H9 (cell line): ENCODE results near the gene PIP4K2A. TPM values are rescaled to one million over a fixed set of nuclear protein-coding genes. Genes with fewer than 3 reads are reported as not detected.

Experiments
- DNase-seq: peaks from one replicate; pipeline ENCODE4 v3.0.0-alpha.2; 2017
- H2AFZ ChIP-seq: one replicate; pipeline ENCODE4 v1.6.1; 2013; ENCODE audit warnings: mild to moderate bottlenecking, low read length, control low read depth, moderate library complexity
- H2AK5ac ChIP-seq: 2 replicates; pipeline ENCODE4 v1.6.1; 2013; ENCODE audit warnings: low read length, control low read depth, mixed read lengths; ENCODE audit not compliant: insufficient read length
- H2BK120ac ChIP-seq: one replicate; pipeline ENCODE4 v1.6.1; 2013; ENCODE audit warnings: low read depth, mild to moderate bottlenecking, low read length, control low read depth, inconsistent platforms; ENCODE audit not compliant: poor library complexity, severe bottlenecking
- H2BK12ac ChIP-seq: 2 replicates; pipeline ENCODE4 v1.6.1; 2013; ENCODE audit warnings: low read length, control low read depth, mixed read lengths, low read depth; ENCODE audit not compliant: insufficient read length
- H2BK15ac ChIP-seq: 2 replicates; pipeline ENCODE4 v1.6.1; 2013; ENCODE audit warnings: low read depth, low read length, control low read depth
- H2BK20ac ChIP-seq: one replicate; pipeline ENCODE4 v1.6.1; 2013; ENCODE audit warnings: low read depth, mild to moderate bottlenecking, low read length, control low read depth, inconsistent platforms; ENCODE audit not compliant: poor library complexity, severe bottlenecking
- H2BK5ac ChIP-seq: 2 replicates; pipeline ENCODE4 v1.6.1; 2013; ENCODE audit warnings: low read length, control low read depth, mixed read lengths; ENCODE audit not compliant: insufficient read length
- H3K14ac ChIP-seq: 2 replicates; pipeline ENCODE4 v1.6.1; 2013; ENCODE audit warnings: low read length, control low read depth; ENCODE audit not compliant: insufficient read depth
- H3K18ac ChIP-seq: 2 replicates; pipeline ENCODE4 v1.6.1; 2013; ENCODE audit warnings: low read depth, mild to moderate bottlenecking, mixed read lengths, low read length, control low read depth; ENCODE audit not compliant: insufficient read length
- H3K23ac ChIP-seq: 2 replicates; pipeline ENCODE4 v1.6.1; 2013; ENCODE audit warnings: low read length, control low read depth, mixed read lengths, low read depth; ENCODE audit not compliant: insufficient read length
- H3K23me2 ChIP-seq: 2 replicates; pipeline ENCODE4 v1.6.1; 2013; ENCODE audit warnings: low read depth, mild to moderate bottlenecking, mixed read lengths, low read length, control low read depth; ENCODE audit not compliant: insufficient read length, poor library complexity, severe bottlenecking
- H3K27ac ChIP-seq: 2 replicates; pipeline ENCODE4 v1.5.1; 2013; ENCODE audit warnings: low read length, control low read depth, mixed read lengths, low read depth; ENCODE audit not compliant: insufficient read length
- H3K27me3 ChIP-seq: 2 replicates; pipeline ENCODE4 v1.6.1; 2013; ENCODE audit warnings: low read length, control low read depth, inconsistent platforms; ENCODE audit not compliant: insufficient read depth
- H3K4ac ChIP-seq: 2 replicates; pipeline ENCODE4 v1.6.1; 2013; ENCODE audit warnings: low read depth, mild to moderate bottlenecking, control low read depth, inconsistent platforms, low read length, moderate library complexity
- H3K4me1 ChIP-seq: 2 replicates; pipeline ENCODE4 v1.6.1; 2013; ENCODE audit warnings: low read length, control low read depth, inconsistent platforms; ENCODE audit not compliant: insufficient read depth
- H3K4me2 ChIP-seq: 2 replicates; pipeline ENCODE4 v1.6.1; 2013; ENCODE audit warnings: low read length, control low read depth, mixed read lengths; ENCODE audit not compliant: insufficient read length, insufficient read depth
- H3K56ac ChIP-seq: 2 replicates; pipeline ENCODE4 v1.6.1; 2013; ENCODE audit warnings: low read depth, mild to moderate bottlenecking, mixed read lengths, low read length, control low read depth; ENCODE audit not compliant: insufficient read length
- H3K79me1 ChIP-seq: 2 replicates; pipeline ENCODE4 v1.6.1; 2013; ENCODE audit warnings: low read depth, mild to moderate bottlenecking, moderate library complexity, low read length, control low read depth, inconsistent platforms; ENCODE audit not compliant: insufficient read depth, poor library complexity, severe bottlenecking
- H3K79me2 ChIP-seq: 2 replicates; pipeline ENCODE4 v1.6.1; 2013; ENCODE audit warnings: low read length, control low read depth, inconsistent platforms; ENCODE audit not compliant: insufficient read depth
- H3K9ac ChIP-seq: 2 replicates; pipeline ENCODE4 v1.6.1; 2013; ENCODE audit warnings: low read length, control low read depth, mixed read lengths; ENCODE audit not compliant: insufficient read length; ENCODE audit errors: extremely low read depth
- H3K9me3 ChIP-seq: one replicate; pipeline ENCODE4 v1.6.1; 2013; ENCODE audit warnings: low read depth, low read length, inconsistent platforms; ENCODE audit not compliant: control insufficient read depth
- H3T11ph ChIP-seq: one replicate; pipeline ENCODE4 v1.6.1; 2013; ENCODE audit warnings: mild to moderate bottlenecking, low read length, control low read depth, inconsistent platforms
- H4K20me1 ChIP-seq: one replicate; pipeline ENCODE4 v1.6.1; 2013; ENCODE audit not compliant: control insufficient read depth, insufficient read length, insufficient read depth
- H4K5ac ChIP-seq: 2 replicates; pipeline ENCODE4 v1.6.1; 2013; ENCODE audit warnings: low read depth, mild to moderate bottlenecking, mixed read lengths, low read length, control low read depth; ENCODE audit not compliant: insufficient read length
- H4K8ac ChIP-seq: replicated peaks from 2 replicates; pipeline ENCODE4 v1.6.1; 2013; ENCODE audit warnings: low read length, control low read depth, mixed read lengths, low read depth; ENCODE audit not compliant: insufficient read length
- H4K91ac ChIP-seq: 2 replicates; pipeline ENCODE4 v1.6.1; 2013; ENCODE audit warnings: low read depth, mild to moderate bottlenecking, moderate library complexity, mixed read lengths, low read length, control low read depth; ENCODE audit not compliant: insufficient read length
- H3K27ac Mint-ChIP-seq, 3 experiments: 2 replicates in 2 of 3; 3 replicates in 1 of 3; pipeline ENCODE4 v1.8.0; 2020 to 2021; ENCODE audit warnings: mixed read lengths in 3 of 3, mild to moderate bottlenecking in 1 of 3, moderate library complexity in 1 of 3
- H3K27me3 Mint-ChIP-seq: 2 replicates; pipeline ENCODE4 v1.8.0; 2021; ENCODE audit warnings: low read depth, mild to moderate bottlenecking, moderate library complexity, mixed read lengths
- H3K36me3 Mint-ChIP-seq, 3 experiments: 2 replicates in 2 of 3; 3 replicates in 1 of 3; pipeline ENCODE4 v1.8.0; 2020 to 2021; ENCODE audit warnings: low read depth in 3 of 3, mixed read lengths in 3 of 3; ENCODE audit not compliant: insufficient read depth in 1 of 3
- H3K4me1 Mint-ChIP-seq, 2 experiments: 2 replicates each; pipeline ENCODE4 v1.8.0; 2020; ENCODE audit warnings: mixed read lengths in 2 of 2
- H3K4me3 Mint-ChIP-seq, 2 experiments: 2 replicates in 1 of 2; 3 replicates in 1 of 2; pipeline ENCODE4 v1.8.0; 2020 to 2021; ENCODE audit warnings: mild to moderate bottlenecking in 2 of 2, mixed read lengths in 2 of 2, moderate library complexity in 1 of 2
- H3K9me3 Mint-ChIP-seq, 2 experiments: 2 replicates in 1 of 2; 3 replicates in 1 of 2; pipeline ENCODE4 v1.8.0; 2020; ENCODE audit warnings: mild to moderate bottlenecking in 2 of 2, mixed read lengths in 2 of 2, moderate library complexity in 1 of 2
- WGBS: extraction: QIAGEN DNeasy Blood & Tissue Kit; methylation state at CpG from one replicate; pipeline ENCODE4 v1.1.7; 2013; ENCODE audit warnings: missing lambda C conversion rate, low lambda C conversion rate, mixed read lengths; ENCODE audit not compliant: insufficient read length; ENCODE audit errors: extremely low coverage; 5-methylcytosine and 5-hydroxymethylcytosine counted together
- total RNA-seq: library from RNA; stranded (reverse); gene quantifications from 2 replicates; pipeline ENCODE4 v1.2.1, GENCODE V29; 2021
- TF ChIP-seq, protein P1 (sequence below): fragments of 200-600 bp; sonication (generic); conservative IDR thresholded peaks from 3 replicates; pipeline ENCODE4 v1.8.0; 2021; ENCODE audit warnings: antibody characterized with exemption, mild to moderate bottlenecking

Gene PIP4K2A
- total RNA-seq, 1 experiment from 2014 or later, result 33.6 TPM

DNA sequence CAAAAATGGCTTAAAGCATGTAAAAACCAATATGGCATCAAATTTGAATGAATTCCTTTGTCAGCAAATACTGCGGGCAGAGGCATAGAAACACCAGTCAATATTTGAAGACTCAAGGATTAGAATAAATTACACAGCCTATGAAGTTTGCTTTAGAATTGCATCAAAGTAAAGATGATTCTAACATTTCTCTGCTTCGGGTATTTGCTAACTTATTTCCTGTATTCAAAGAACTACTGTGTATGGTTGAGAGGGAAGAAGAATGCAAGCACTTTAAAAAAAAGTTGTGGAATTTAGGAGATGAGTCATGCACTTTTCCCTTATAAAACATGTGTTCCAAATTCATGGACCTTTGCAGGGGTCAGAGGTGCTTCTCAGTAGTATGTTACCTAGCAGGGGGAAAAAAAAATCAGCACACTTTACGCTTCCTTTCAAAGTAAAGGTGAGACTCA lies 90.1 kb downstream of the PIP4K2A start:
- H3K4ac ChIP-seq, result no peak overlapping the region
- TF ChIP-seq, protein P1, sequence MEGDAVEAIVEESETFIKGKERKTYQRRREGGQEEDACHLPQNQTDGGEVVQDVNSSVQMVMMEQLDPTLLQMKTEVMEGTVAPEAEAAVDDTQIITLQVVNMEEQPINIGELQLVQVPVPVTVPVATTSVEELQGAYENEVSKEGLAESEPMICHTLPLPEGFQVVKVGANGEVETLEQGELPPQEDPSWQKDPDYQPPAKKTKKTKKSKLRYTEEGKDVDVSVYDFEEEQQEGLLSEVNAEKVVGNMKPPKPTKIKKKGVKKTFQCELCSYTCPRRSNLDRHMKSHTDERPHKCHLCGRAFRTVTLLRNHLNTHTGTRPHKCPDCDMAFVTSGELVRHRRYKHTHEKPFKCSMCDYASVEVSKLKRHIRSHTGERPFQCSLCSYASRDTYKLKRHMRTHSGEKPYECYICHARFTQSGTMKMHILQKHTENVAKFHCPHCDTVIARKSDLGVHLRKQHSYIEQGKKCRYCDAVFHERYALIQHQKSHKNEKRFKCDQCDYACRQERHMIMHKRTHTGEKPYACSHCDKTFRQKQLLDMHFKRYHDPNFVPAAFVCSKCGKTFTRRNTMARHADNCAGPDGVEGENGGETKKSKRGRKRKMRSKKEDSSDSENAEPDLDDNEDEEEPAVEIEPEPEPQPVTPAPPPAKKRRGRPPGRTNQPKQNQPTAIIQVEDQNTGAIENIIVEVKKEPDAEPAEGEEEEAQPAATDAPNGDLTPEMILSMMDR, result no peak
- no peaks in the 10 kb centered on the region for H3K79me1 ChIP-seq
- no peaks in the 10 kb centered on the region for H3K23me2 ChIP-seq
- H4K8ac ChIP-seq, result no peak overlapping the region
- H3K79me2 ChIP-seq, result peaks cover 17% of the 10 kb centered on the region; the same call in 1 of the 2 replicates
- H4K20me1 ChIP-seq, result no peaks in the 10 kb centered on the region
- no peak overlapping the region for H3K27ac ChIP-seq
- no peak overlapping the region for H2BK12ac ChIP-seq
- H2BK20ac ChIP-seq, result no peak overlapping the region
- Mint-ChIP-seq H3K4me1 (peaks cover 64 to 71% of the 10 kb centered on the region in 2 experiments), H3K4me3 (peak overlapping the region in 1 of 2 experiments; percentile 28; a peak in 1 of 5 replicates), H3K27ac (peak overlapping the region in 2 of 3 experiments; percentile 1 to 84; a peak in 4 of 7 replicates), H3K36me3 (no peaks in the 10 kb centered on the region; a peak in 1 of 7 replicates), H3K27me3 (no peaks in the 10 kb centered on the region), H3K9me3 (no peaks in the 10 kb centered on the region; a peak in 1 of 5 replicates)
- no peak overlapping the region for H2AFZ ChIP-seq
- H4K91ac ChIP-seq, result no peak overlapping the region
- no CpG with 5 or more reads among the region's 3 CpGs for WGBS
- H2BK5ac ChIP-seq, result no peak overlapping the region
- H3T11ph ChIP-seq, result no peak overlapping the region
- H3K4me2 ChIP-seq, result no peak overlapping the region
- no peak for DNase-seq
- H2BK120ac ChIP-seq, result no peak overlapping the region
- H2BK15ac ChIP-seq, result no peak overlapping the region
- H2AK5ac ChIP-seq, result no peak overlapping the region
- H3K23ac ChIP-seq, result no peak overlapping the region
- H3K9ac ChIP-seq, result no peak overlapping the region
- H3K56ac ChIP-seq, result no peak overlapping the region
- peaks cover 3% of the 10 kb centered on the region; the same call in 1 of the 2 replicates for H3K4me1 ChIP-seq
- H3K18ac ChIP-seq, result no peak overlapping the region
- H3K9me3 ChIP-seq, result no peaks in the 10 kb centered on the region
- H3K27me3 ChIP-seq, result no peaks in the 10 kb centered on the region
- H3K14ac ChIP-seq, result no peak overlapping the region
- H4K5ac ChIP-seq, result no peak overlapping the region
